GM12801 (cell line): ENCODE measurements around the gene AEBP2.

Experiments
- TF ChIP-seq, protein P1 (sequence below): IDR thresholded peaks from one replicate; pipeline ENCODE4 v1.5.1; 2011; ENCODE audit warnings: control low read depth; ENCODE audit not compliant: insufficient read length; ENCODE audit errors: extremely low read depth

The AEBP2 gene

DNA sequence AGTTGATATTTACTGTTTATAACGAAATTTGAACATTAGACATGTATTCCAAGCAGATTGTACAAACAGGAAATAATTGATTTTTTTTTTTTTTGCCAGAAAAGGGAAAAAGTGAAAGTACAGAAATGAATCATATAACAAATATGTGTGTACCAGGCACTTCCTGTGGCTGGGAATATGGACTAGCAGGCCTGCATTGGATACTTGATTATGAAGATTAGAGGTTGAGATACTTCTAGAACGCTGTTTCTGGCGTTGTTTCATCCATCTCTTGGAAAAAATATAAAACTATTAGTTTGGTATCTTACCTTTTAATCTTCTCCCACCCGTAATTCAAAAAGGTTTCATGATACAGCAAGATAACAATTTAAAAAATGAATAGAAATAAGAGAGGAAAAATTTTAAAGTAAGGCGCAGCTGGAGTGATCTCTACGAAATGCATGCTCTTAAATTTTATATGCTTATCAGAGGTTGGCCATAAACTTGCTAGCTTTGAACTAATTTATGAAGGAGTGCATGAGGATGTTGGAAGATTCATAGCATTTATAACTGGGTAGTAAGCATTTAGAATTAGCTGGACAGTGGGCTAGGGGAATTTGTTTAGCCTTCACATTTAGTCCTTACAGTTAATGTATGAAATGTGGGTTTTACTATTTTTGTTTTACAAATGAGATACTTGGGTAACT lies 90.8 kb downstream of the AEBP2 start:
- TF ChIP-seq, protein P1, sequence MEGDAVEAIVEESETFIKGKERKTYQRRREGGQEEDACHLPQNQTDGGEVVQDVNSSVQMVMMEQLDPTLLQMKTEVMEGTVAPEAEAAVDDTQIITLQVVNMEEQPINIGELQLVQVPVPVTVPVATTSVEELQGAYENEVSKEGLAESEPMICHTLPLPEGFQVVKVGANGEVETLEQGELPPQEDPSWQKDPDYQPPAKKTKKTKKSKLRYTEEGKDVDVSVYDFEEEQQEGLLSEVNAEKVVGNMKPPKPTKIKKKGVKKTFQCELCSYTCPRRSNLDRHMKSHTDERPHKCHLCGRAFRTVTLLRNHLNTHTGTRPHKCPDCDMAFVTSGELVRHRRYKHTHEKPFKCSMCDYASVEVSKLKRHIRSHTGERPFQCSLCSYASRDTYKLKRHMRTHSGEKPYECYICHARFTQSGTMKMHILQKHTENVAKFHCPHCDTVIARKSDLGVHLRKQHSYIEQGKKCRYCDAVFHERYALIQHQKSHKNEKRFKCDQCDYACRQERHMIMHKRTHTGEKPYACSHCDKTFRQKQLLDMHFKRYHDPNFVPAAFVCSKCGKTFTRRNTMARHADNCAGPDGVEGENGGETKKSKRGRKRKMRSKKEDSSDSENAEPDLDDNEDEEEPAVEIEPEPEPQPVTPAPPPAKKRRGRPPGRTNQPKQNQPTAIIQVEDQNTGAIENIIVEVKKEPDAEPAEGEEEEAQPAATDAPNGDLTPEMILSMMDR: no peak

DNA sequence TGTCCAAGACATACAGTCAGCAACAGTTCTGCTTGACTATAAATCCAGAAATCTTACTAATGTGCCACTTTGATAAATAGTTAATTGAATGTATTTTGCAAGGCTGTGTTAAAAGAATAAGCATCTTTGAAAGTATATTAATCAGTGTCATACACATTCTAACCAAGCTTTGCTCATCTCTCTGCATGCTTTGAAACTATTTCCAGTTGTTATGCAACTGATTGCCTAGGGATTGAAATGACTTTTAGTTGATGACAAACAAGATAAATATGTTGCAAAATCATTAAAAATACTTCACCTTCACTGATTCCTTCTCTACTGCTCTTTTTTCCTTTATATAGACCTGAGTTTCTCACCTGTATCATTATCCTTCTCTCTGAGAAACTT lies 91.3 kb downstream of the AEBP2 start:
- TF ChIP-seq, protein P1: no peak

DNA sequence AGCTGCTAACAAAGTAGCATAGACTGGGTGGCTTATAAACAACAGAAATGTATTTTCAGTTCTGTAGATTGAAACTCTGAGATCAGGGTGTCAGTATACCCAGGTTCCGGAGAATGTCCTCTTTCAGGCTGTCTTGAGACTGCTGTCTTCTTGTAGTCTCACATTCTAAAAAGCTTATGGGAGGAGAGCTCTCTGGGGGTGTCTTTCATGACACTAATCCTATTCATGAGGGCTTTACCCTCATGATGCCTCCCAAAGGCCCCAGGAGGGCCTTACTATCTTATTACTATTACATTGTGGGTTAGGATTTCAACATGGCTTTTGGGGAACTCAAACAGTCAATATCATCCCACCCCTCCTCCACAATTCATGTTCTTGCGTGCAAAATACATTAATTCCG lies 94.3 kb downstream of the AEBP2 start:
- TF ChIP-seq, protein P1: no peak

DNA sequence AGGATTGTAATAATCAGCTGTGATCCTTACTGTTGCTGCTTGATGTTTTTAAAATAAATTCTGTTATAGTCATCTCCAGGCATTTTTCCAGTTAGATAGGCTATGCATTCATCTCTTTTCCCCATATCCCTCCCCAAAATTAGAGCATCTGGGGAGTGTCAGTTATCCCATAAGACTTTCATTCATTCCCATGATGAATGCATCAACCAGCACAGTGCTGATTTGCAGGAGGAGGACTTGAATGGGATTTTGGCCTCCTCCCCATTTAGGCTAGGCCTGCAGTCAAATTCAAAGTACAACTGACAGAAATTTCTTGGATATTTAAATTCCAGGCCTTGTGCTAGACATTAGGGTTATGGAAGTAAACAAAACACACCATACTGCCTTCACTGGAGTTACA lies 99.8 kb downstream of the AEBP2 start:
- TF ChIP-seq, protein P1: no peak

DNA sequence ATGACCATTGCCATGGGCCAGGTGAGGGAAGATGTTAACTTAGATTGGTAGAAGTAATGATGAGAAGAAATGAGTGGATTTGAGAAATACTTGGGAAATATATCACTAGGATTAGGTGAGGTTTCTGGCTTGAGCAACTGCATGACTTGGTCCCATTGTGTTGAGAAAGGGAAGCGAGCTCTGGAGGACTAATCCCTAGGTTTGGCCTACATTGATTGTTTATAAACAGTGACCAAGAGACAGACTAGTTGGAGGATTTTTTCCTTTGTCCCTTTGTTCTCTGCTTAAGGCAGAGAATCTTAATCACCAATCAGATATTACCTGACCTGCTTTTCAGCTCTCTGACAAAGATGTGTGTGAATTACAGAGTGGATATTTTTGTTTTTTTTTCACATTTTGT lies 100.5 kb downstream of the AEBP2 start:
- TF ChIP-seq, protein P1: no peak

DNA sequence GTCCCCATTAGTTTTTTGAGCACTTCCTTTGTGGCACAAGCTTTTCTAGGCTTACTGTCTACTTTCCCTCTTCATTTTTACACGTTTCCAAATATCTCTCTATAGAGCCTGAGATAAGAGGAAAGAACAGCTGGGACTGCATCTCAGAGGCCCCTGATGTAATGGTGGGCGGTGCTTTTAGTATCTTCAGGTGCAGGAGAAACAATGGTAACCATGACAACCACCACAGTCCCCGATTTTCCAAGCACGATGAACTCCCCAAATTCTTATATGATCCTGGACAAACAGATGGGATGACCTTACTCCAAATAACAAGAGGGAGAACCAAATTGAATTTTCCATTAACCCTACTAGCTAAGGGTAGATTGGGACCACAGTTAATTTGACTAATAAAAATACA lies 103.3 kb downstream of the AEBP2 start:
- TF ChIP-seq, protein P1: no peak

DNA sequence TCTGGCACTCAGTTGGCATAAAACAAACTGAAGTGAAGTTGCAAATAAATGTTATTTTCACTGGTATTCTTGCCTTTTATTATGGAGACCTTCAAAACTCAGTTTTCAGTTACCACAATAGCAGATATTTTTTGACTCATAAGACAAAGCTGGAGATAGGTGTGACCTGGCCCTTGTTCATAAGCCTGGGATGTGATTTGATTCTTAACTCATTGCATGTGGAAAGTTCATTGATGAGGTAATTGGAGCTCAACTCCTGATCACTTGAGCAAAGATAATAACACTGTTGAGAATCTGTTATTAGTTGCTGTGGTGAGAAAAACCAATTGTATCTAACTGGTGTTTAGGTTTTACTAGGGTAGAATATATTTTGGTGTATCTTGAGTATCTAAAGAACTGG lies 105.1 kb downstream of the AEBP2 start:
- TF ChIP-seq, protein P1: no peak
